Measurements from ENCODE around the gene PTPRT.

The PTPRT gene

DNA sequence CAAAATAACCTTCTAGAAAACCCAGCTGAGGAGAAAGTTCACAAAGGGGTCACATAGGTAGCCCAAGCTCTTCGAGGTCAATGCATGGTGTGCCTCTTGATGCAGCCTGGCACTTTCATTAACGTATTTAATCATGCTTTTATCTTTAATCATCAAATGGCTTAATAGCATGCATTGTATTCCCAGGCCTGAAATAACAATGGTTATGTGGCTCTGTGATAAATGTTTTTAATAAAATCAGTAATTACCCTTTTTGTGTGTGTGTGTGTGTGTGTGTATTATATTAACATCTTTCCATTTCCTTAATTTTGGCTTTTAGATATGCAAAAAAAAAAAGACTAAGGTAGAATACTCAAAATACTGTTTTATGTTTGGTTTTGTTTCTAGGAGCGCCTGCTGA is 681.8 kb downstream of the PTPRT start:
- TF ChIP-seq, protein P1, sequence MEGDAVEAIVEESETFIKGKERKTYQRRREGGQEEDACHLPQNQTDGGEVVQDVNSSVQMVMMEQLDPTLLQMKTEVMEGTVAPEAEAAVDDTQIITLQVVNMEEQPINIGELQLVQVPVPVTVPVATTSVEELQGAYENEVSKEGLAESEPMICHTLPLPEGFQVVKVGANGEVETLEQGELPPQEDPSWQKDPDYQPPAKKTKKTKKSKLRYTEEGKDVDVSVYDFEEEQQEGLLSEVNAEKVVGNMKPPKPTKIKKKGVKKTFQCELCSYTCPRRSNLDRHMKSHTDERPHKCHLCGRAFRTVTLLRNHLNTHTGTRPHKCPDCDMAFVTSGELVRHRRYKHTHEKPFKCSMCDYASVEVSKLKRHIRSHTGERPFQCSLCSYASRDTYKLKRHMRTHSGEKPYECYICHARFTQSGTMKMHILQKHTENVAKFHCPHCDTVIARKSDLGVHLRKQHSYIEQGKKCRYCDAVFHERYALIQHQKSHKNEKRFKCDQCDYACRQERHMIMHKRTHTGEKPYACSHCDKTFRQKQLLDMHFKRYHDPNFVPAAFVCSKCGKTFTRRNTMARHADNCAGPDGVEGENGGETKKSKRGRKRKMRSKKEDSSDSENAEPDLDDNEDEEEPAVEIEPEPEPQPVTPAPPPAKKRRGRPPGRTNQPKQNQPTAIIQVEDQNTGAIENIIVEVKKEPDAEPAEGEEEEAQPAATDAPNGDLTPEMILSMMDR (IDR thresholded peaks at IDR 0.05; ENCODE audit: borderline replicate concordance, insufficient read depth, low read depth, low read length): no peak
- H3K4me3 ChIP-seq (ENCODE audit: low read depth, low read length): no peak overlapping the region

DNA sequence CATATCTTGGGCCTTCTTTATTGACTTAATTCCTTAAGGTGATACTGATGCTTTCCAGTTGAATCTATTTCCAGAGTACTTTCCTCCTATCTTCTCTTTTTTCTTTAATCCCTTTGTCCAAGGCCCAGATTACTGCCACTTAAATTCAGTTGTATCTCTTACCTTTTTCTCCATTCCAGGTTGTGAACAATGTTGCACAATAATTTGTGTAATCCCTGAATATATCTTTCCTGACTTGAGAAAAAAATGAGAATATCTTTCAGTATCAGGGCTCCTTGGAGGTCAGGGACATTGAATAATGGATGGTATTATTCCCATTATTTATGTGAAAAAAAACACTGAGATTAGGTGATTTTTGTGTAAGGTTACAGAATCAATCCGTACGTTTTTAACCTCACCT is 683.3 kb downstream of the PTPRT start:
- no peak overlapping the region for H3K4me3 ChIP-seq (ENCODE audit: low read depth, low read length)
- TF ChIP-seq, protein P1 (IDR thresholded peaks at IDR 0.05; ENCODE audit: borderline replicate concordance, insufficient read depth, low read depth, low read length): no peak

DNA sequence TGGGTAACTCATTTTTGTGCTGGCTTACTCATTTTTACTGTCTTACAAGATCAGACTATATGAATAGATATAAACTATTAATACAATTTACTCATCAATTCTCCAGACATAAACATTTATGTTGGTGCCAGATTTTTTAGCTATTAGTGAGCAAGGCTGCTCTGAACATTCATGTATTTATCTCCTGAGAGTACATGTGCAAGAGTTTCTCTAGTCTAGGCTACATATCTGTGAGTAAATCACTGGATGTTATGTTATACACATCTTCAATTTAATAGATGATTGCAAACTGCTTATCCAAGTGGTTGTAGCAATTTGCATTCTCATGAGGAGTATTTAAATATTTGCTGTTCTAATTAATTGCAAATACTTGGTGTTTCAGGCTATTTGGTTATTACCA is 687.1 kb downstream of the PTPRT start:
- H3K4me3 ChIP-seq (ENCODE audit: low read depth, low read length): no peak overlapping the region
- TF ChIP-seq, protein P1 (IDR thresholded peaks at IDR 0.05; ENCODE audit: borderline replicate concordance, insufficient read depth, low read depth, low read length): no peak

DNA sequence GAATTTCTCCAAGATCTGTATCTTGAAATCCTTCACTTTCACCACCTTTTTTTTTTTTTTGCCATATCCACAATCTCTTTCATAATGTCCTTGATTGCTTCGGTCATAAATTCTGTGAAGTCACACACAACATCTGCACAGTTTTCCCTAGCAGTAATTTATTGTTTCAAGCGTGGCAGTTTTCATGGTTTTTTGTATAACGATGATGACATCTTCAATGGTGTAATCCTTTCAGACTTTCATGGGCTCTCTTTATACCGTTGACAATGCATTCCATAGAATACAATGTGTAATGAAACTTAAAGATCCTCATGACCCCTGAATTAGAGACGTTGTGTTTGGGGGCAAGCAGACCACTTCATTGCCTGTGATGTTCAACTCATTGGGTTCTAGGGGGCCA is 693.1 kb downstream of the PTPRT start:
- TF ChIP-seq, protein P1 (IDR thresholded peaks at IDR 0.05; ENCODE audit: borderline replicate concordance, insufficient read depth, low read depth, low read length): no peak
- H3K4me3 ChIP-seq (ENCODE audit: low read depth, low read length): no peak overlapping the region

DNA sequence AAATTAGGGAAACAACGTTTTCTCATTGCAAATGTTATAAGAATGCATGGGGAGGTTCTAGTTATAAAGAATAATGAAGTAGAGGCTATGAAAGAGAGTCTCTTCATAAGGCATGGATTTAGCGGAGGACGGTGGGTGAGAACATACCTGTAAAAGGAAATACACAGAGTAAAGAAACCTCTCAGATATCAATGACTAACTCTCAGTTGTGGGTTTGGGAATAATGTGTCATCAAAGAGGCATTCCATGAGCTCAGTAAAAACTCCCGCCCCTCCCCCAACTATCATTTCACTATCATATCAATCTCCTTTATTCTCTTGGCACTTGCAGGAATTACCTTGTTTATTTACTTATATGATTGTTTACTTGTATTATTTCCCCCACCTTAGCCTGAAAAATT is 695.4 kb downstream of the PTPRT start:
- TF ChIP-seq, protein P1 (IDR thresholded peaks at IDR 0.05; ENCODE audit: borderline replicate concordance, insufficient read depth, low read depth, low read length): no peak

DNA sequence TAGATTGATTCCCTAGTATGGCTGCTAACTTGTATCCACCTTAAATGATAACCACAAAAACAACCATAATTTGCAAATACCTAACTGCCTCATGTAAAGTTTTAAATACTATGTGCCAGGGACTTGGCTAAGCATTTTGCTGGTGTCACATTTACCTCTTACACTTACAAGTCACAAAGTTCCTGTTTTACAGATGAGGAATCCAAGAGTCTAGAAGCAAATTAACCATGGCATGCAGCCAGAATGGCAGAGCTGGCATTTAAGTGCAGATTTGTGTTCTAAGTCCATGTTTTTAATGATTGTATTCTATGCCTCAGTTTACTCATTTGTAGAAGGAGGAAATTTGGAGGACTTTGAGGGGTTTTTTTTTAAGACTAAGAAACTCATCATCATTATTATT is 696.7 kb downstream of the PTPRT start:
- TF ChIP-seq, protein P1 (IDR thresholded peaks at IDR 0.05; ENCODE audit: borderline replicate concordance, insufficient read depth, low read depth, low read length): no peak
- H3K4me3 ChIP-seq (ENCODE audit: low read depth, low read length): no peak overlapping the region

More for the DNA sequence above, 695.4 kb downstream of the PTPRT start:
- H3K4me3 ChIP-seq (ENCODE audit: low read depth, low read length): no peak overlapping the region

DNA sequence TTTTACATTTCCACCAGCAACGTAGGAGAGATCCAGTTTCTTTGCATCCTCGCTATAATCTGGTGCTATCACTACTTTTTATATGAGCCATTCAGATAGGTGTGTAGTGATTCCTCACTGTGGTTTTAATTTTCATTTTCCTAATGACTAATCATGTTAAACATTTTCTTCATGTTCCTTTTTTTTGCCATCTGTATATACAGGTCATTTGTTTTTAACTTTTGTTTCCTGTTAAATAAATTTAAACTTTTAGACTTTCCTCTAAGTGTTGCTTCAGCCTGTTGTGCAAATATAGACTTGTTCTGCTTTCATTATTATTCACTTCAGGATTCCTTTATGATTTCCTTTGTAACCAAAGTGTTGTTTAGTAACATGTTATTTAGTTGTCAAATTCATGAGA is 697.4 kb downstream of the PTPRT start:
- no peak overlapping the region for H3K4me3 ChIP-seq (ENCODE audit: low read depth, low read length)
- TF ChIP-seq, protein P1 (IDR thresholded peaks at IDR 0.05; ENCODE audit: borderline replicate concordance, insufficient read depth, low read depth, low read length): no peak

Measured in GM12875 (cell line).